Measurements from ENCODE around the gene COL18A1. TPM values are rescaled to one million over a fixed set of nuclear protein-coding genes. Genes with fewer than 3 reads are reported as not detected.
A peak's percentile ranks its signal among the peaks of the same experiment; 100 is the strongest.

The COL18A1 gene
- total RNA-seq, 4 donors from 2014 or later, result 97.7 to 173 (median 110) TPM

DNA sequence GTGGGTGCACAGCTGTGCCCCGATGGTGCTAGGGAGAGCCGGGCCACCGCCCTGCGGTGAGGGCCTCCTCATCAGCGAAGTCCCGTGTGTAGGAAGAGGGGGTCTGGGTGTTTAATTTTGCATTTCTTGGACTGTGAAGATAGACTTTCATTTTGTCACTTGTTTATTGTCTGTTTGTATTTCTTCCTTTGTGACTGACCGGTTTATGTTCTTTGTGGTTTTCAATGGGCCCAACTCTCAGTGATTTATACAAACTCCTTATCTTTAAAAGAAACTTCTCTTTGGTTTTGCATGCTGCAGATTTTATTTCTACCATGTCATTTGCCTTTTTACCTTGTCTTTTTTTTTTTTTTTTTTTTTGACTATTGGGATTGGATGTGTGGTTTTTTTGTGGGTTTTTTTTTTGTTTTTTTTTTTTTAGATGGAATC is 65.1 kb downstream of the COL18A1 start:
- Histone ChIP-seq H3K4me1 (peaks cover 18 to 61% (median 45%) of the 10 kb centered on the region in 4 donors), H3K9me3 (no peaks in the 10 kb centered on the region), H3K4me3 (no peak overlapping the region), H3K27ac (replicated peaks in 1 of 4) (peak overlapping the region; percentile 73 to 88 (median 82)), H3K36me3 (peaks cover 0 to 29% (median 12%) of the 10 kb centered on the region in 4 donors), H3K27me3 (no peaks in the 10 kb centered on the region)
- TF ChIP-seq POLR2AphosphoS5 (IDR thresholded peaks at IDR 0.05) (no peak), EP300 (IDR thresholded peaks at IDR 0.05) (no peak), POLR2A (IDR thresholded peaks at IDR 0.05; ENCODE audit: low read depth) (no peak)
- TF ChIP-seq, protein P1, sequence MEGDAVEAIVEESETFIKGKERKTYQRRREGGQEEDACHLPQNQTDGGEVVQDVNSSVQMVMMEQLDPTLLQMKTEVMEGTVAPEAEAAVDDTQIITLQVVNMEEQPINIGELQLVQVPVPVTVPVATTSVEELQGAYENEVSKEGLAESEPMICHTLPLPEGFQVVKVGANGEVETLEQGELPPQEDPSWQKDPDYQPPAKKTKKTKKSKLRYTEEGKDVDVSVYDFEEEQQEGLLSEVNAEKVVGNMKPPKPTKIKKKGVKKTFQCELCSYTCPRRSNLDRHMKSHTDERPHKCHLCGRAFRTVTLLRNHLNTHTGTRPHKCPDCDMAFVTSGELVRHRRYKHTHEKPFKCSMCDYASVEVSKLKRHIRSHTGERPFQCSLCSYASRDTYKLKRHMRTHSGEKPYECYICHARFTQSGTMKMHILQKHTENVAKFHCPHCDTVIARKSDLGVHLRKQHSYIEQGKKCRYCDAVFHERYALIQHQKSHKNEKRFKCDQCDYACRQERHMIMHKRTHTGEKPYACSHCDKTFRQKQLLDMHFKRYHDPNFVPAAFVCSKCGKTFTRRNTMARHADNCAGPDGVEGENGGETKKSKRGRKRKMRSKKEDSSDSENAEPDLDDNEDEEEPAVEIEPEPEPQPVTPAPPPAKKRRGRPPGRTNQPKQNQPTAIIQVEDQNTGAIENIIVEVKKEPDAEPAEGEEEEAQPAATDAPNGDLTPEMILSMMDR (IDR thresholded peaks at IDR 0.05), result no peak
- 93% methylated on average over 7 of the region's 7 CpGs for WGBS
- no peak for DNase-seq (ENCODE audit: extremely low spot score)
- intact Hi-C loops (cut with DNase I), result loop anchor here (5.0 kb wide), 1 partner anchor 352 kb away; no protein-coding TSS in a partner anchor

DNA sequence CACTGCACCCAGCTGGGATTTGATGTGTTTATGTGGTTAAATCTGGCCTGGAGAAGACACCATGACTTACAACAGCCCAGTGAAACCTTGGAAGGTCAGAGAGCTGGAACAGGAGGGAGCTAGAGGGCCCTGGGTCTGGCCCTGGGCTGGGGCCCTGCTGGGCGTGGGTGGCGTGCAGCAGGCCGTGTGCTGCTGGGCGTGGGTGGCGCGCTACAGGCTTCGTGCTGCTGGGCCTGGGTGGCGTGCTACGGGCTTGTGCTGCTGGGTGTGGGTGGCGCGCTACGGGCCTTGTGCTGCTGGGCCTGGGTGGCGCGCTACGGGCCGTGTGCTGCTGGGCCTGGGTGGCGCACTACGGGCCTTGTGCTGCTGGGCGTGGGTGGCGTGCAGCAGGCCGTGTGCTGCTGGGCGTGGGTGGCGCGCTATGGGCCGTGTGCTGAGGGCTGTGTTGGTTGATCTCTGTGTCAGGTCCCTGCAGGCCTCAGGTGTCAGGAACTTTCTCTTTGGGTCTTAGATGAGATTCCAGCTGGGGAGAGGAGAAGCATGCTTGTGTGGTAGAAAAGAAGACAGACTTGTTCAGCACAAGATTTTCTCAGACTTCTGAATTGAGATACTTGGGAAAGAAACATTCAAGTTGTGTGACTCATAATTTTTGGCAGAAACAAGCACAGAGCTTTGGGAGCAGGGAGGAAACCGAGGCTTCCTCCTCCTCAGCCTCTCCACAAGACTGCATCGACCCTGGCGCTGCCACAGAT is 66.0 kb downstream of the COL18A1 start:
- H3K4me3 ChIP-seq, result peak overlapping the region; percentile 6 to 45 (median 21)
- TF ChIP-seq EP300 (IDR thresholded peaks at IDR 0.05), result no peak
- no peak for TF ChIP-seq POLR2AphosphoS5 (IDR thresholded peaks at IDR 0.05)
- H3K27ac ChIP-seq (replicated peaks in 1 of 4), result peak overlapping the region; percentile 73 to 88 (median 82)
- H3K36me3 ChIP-seq, result peaks cover 0 to 38% (median 20%) of the 10 kb centered on the region in 4 donors
- intact Hi-C loops (cut with DNase I), result loop anchor here (5.0 kb wide), 1 partner anchor 351 kb away; no protein-coding TSS in a partner anchor
- no peaks in the 10 kb centered on the region for H3K27me3 ChIP-seq
- DNase-seq (ENCODE audit: extremely low spot score), result no peak
- peaks cover 18 to 56% (median 45%) of the 10 kb centered on the region in 4 donors for H3K4me1 ChIP-seq
- no peaks in the 10 kb centered on the region for H3K9me3 ChIP-seq
- WGBS, result 37% methylated on average over 8 of the region's 28 CpGs

DNA sequence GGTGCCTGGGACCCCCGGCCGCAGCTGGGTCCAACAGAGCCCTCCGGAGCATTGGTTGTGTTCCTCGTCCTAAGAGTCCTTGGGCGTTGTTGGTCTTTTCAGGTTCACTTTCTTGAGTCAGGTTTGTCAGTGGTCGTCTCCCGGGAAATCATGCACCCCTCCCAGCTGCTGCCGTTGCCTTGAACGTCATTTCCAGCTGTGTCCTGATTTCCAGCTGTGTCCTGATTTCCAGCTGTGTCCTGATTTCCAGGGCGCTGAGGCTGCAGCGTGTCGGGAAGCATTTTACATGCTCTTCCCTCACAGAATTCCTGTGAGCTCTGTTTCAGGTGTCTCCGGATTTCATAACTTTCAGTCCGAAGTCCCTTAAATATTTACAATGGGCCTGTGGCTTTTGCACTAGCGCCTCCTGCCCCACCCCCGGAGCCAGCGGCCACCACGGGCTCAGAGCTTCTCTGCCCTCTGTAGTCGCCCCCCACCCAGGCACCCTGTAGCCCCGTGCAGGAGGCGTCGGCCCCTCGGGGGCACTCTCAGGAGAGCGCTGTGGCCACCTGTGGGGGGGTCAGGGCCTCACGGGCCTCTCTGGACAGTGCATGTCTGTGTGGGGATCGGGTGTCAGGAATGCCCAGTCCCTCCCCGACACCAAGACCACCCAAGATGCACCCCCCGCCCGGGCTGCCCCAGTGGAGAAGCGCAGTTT is 66.7 kb downstream of the COL18A1 start:
- peaks cover 18 to 55% (median 45%) of the 10 kb centered on the region in 4 donors for H3K4me1 ChIP-seq
- TF ChIP-seq EP300 (IDR thresholded peaks at IDR 0.05) (no peak), POLR2AphosphoS5 (IDR thresholded peaks at IDR 0.05) (peak; percentile 50 to 55)
- TF ChIP-seq, protein P1 (IDR thresholded peaks at IDR 0.05), result no peak
- intact Hi-C loops (cut with DNase I), result loop anchor here (5.0 kb wide), 1 partner anchor 351 kb away; no protein-coding TSS in a partner anchor
- H3K27me3 ChIP-seq, result no peaks in the 10 kb centered on the region
- H3K36me3 ChIP-seq, result peaks cover 0 to 43% (median 26%) of the 10 kb centered on the region in 4 donors
- no peaks in the 10 kb centered on the region for H3K9me3 ChIP-seq
- peak overlapping the region; percentile 73 to 88 (median 82) for H3K27ac ChIP-seq (replicated peaks in 1 of 4)
- H3K4me3 ChIP-seq, result peak overlapping the region; percentile 6 to 45 (median 21)
- 45% methylated on average over 12 of the region's 30 CpGs for WGBS
- no peak for DNase-seq (ENCODE audit: extremely low spot score)

DNA sequence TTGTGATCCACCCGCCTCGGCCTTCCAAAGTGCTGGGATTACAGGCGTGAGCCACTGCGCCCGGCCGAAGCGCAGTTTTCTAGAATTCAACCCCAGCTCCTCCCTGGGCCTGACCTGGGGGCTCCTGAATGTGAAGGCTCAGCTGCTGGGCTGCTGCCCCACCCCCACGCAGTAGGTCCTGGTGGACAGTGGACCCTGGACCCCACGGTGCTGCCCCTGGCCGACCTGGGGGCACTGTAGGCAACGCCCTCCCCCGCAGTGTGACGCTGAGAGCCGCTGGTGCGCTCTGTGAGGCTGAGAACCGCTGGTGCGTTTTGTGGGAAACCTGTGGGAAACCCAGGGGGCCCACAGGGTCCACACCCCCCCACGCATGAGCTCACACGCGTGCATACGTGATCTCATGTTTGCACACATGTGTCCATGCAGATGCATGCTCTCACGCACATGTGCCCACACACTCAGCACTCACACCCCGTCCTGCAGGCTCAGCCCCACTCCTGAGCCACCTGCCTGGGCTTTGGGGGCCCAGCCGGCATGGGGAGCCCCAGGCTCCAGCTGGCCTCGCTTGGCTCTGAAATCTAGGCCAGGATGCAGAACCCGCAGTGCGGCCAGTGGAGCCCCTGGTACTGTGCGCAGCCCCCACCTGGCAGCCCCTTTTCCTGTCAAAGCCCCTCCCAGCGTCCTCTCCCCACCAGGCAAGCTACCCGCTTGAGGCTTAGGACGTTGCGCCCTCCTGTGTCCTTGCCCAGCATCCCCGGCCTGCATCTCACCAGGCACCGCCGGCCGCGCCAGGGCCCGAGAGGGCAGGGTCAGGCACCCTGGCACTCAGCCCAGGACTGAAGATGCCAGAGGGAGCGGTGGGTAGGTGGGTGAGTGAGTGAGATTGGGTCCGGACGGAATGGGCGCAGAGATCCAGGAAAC is 67.7 kb downstream of the COL18A1 start:
- Histone ChIP-seq H3K36me3 (peaks cover 0 to 53% (median 32%) of the 10 kb centered on the region in 4 donors), H3K4me1 (peaks cover 22 to 49% (median 43%) of the 10 kb centered on the region in 4 donors), H3K4me3 (no peak overlapping the region), H3K9me3 (no peaks in the 10 kb centered on the region), H3K27ac (replicated peaks in 1 of 4) (peak overlapping the region; percentile 73 to 88 (median 82)), H3K27me3 (no peaks in the 10 kb centered on the region)
- WGBS, result 92% methylated on average over 35 of the region's 42 CpGs
- no peak for DNase-seq (ENCODE audit: extremely low spot score)
- intact Hi-C loops (cut with DNase I), result loop anchor here (5.0 kb wide), 1 partner anchor 350 kb away; no protein-coding TSS in a partner anchor
- TF ChIP-seq POLR2A (IDR thresholded peaks at IDR 0.05; ENCODE audit: low read depth), result no peak
- TF ChIP-seq POLR2AphosphoS5 (IDR thresholded peaks at IDR 0.05), result no peak
- TF ChIP-seq EP300 (IDR thresholded peaks at IDR 0.05), result no peak
- TF ChIP-seq, protein P1 (IDR thresholded peaks at IDR 0.05), result no peak
